ENCODE measurements around the gene LBHD1.
"Not testable (repeated sequence)": the region's sequence is repeated elsewhere in the genome, so short reads cannot be mapped to it uniquely, and the experiment has no call there.

LBHD1 gene

GRCh38 chr11:62680825-62681240, 8.8 kb upstream of the LBHD1 start:
- H3K36me3 Mint-ChIP-seq: peaks cover 19 to 26% of the 10 kb centered on the region in 2 donors
- H3K4me3 Mint-ChIP-seq: peak overlapping the region; percentile 19 to 32
- H3K9me3 Mint-ChIP-seq: no peaks in the 10 kb centered on the region
- peaks cover 23 to 36% of the 10 kb centered on the region in 2 donors for H3K4me1 Mint-ChIP-seq
- no peaks in the 10 kb centered on the region for H3K27me3 Mint-ChIP-seq
- peak overlapping the region; percentile 25 for H3K27ac Mint-ChIP-seq
- peak; percentile 75 to 77 for ATAC-seq (replicated peaks)
- DNase-seq: peak; percentile 26

- Mint-ChIP-seq H3K36me3 (peaks cover 23 to 31% of the 10 kb centered on the region in 2 donors), H3K4me3 (peak within 1 kb of the TSS; percentile 90 to 96), H3K27ac (peak within 1 kb of the TSS; percentile 98), H3K27me3 (no peaks in the 10 kb centered on the region), H3K4me1 (peaks cover 25 to 37% of the 10 kb centered on the region in 2 donors), H3K9me3 (no peaks in the 10 kb centered on the region)
- DNase-seq: peak; percentile 87
- ATAC-seq (replicated peaks): peak; percentile 88 to 89
Measured at GRCh38 chr11:62678770-62679696, 7.0 kb upstream of the LBHD1 start, which contains the start of gene UBXN1. TSS of gene UBXN1 (minus strand) at chr11:62679073. CDS start at chr11:62678923, 150 bp downstream.

- no peaks in the 10 kb centered on the region for H3K27me3 Mint-ChIP-seq
- peak overlapping the region; percentile 98 for H3K27ac Mint-ChIP-seq
- H3K4me3 Mint-ChIP-seq: peak overlapping the region; percentile 90 to 96
Measured at GRCh38 chr11:62678433-62678769, 6.3 kb upstream of the LBHD1 start.

GRCh38 chr11:62677714-62678113, 5.6 kb upstream of the LBHD1 start:
- Mint-ChIP-seq H3K27ac (peak overlapping the region; percentile 98), H3K4me1 (peaks cover 28 to 46% of the 10 kb centered on the region in 2 donors), H3K36me3 (peaks cover 25 to 34% of the 10 kb centered on the region in 2 donors), H3K27me3 (no peaks in the 10 kb centered on the region), H3K4me3 (peak overlapping the region; percentile 90 to 96), H3K9me3 (no peaks in the 10 kb centered on the region)
- ATAC-seq (replicated peaks) (no peak), DNase-seq (no peak)

More at GRCh38 chr11:62678433-62678769, 6.3 kb upstream of the LBHD1 start:
- DNase-seq (no peak), ATAC-seq (replicated peaks) (no peak)
- Mint-ChIP-seq H3K4me1 (peaks cover 28 to 42% of the 10 kb centered on the region in 2 donors), H3K9me3 (no peaks in the 10 kb centered on the region), H3K36me3 (peaks cover 25 to 34% of the 10 kb centered on the region in 2 donors)

- Mint-ChIP-seq H3K9me3 (no peaks in the 10 kb centered on the region), H3K4me1 (peaks cover 29 to 51% of the 10 kb centered on the region in 2 donors), H3K27ac (peak overlapping the region; percentile 25), H3K27me3 (no peaks in the 10 kb centered on the region), H3K4me3 (peak overlapping the region; percentile 49 to 96), H3K36me3 (peaks cover 26 to 36% of the 10 kb centered on the region in 2 donors)
- DNase-seq: no peak
- ATAC-seq (replicated peaks): no peak
Measured at GRCh38 chr11:62677156-62677555, 5.1 kb upstream of the LBHD1 start.

GRCh38 chr11:62676698-62677097, 4.6 kb upstream of the LBHD1 start:
- H3K4me1 Mint-ChIP-seq: peaks cover 30 to 51% of the 10 kb centered on the region in 2 donors
- H3K27ac Mint-ChIP-seq: peak overlapping the region; percentile 25
- peaks cover 28 to 40% of the 10 kb centered on the region in 2 donors for H3K36me3 Mint-ChIP-seq

DNA sequence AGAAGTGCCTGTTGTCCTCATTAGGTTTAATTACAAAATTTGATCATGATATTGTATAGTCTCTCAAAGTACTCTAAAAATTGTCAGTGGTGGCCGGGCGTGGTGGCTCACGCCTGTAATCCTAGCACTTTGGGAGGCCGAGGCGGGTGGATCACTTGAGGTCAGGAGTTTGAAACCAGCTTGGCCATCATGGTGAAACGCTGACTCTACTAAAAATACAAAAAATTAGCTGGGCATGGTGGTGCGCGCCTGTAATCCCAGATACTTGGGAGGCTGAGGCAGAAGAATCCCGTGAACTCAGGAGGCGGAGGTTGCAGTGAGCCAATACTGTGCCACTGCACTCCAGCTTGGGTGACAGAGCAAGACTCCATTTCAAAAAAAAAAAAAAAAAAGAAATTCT, 3.3 kb upstream of the LBHD1 start:
- peak overlapping the region; percentile 39 for H3K27ac Mint-ChIP-seq
- peaks cover 26 to 51% of the 10 kb centered on the region in 2 donors for H3K4me1 Mint-ChIP-seq
- not testable (repeated sequence) for H3K9me3 Mint-ChIP-seq; H3K4me3 Mint-ChIP-seq; H3K27me3 Mint-ChIP-seq; DNase-seq; ATAC-seq (replicated peaks)
- peaks cover 30 to 52% of the 10 kb centered on the region in 2 donors for H3K36me3 Mint-ChIP-seq

More at GRCh38 chr11:62676698-62677097, 4.6 kb upstream of the LBHD1 start:
- DNase-seq (no peak), ATAC-seq (replicated peaks) (no peak)
- Mint-ChIP-seq H3K27me3 (no peaks in the 10 kb centered on the region), H3K4me3 (peak overlapping the region; percentile 49 to 96), H3K9me3 (no peaks in the 10 kb centered on the region)

DNA sequence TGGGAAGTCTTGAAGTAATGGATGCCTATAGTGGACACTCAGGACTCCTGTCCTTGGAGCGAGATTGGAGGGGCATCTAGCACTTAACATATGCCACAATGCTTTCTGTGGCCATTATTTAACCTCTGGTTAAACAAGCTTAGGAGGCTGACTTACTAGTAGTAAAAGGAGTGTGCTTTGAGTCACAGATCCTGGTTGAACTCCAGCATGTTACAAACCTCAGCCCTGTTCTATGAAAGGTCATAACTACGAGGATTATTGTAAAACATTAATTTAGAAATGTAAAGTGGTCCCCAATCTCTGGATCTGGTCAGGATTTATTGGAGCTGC, 1.1 kb upstream of the LBHD1 start:
- Mint-ChIP-seq H3K4me3 (peak overlapping the region; percentile 97 to 99), H3K27ac (peak overlapping the region; percentile 98), H3K9me3 (no peaks in the 10 kb centered on the region), H3K4me1 (peaks cover 25 to 58% of the 10 kb centered on the region in 2 donors), H3K36me3 (peaks cover 33 to 55% of the 10 kb centered on the region in 2 donors), H3K27me3 (no peaks in the 10 kb centered on the region)
- no peak for DNase-seq
- no peak for ATAC-seq (replicated peaks)

DNA sequence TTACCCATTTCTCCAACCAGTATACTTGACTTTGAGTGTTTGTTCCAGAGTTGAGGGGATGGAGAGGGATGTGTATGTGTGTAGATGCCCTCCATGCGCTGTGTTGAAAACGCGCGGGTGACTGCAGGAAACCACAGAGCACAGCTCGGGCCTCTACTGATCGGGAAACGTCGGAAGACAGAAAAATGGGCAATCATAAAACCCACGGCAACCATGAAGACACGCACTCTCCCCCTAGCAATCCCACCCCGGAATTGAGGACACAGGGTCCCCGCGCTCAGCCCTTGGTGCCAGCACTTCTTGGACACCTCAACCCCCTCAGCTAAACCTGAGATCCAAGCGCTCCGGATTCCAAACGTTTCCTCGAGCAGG, 845 bp downstream of the LBHD1 start:
- H3K4me3 Mint-ChIP-seq: peak overlapping the region; percentile 97 to 99
- H3K27ac Mint-ChIP-seq: peak overlapping the region; percentile 98
- H3K27me3 Mint-ChIP-seq: no peaks in the 10 kb centered on the region
- peaks cover 27 to 52% of the 10 kb centered on the region in 2 donors for H3K36me3 Mint-ChIP-seq
- ATAC-seq (replicated peaks): peak; percentile 7 to 13
- no peaks in the 10 kb centered on the region for H3K9me3 Mint-ChIP-seq
- no peak for DNase-seq
- H3K4me1 Mint-ChIP-seq: peaks cover 24 to 58% of the 10 kb centered on the region in 2 donors

- ATAC-seq (replicated peaks): no peak
- no peaks in the 10 kb centered on the region for H3K9me3 Mint-ChIP-seq
- H3K4me3 Mint-ChIP-seq: peak overlapping the region; percentile 44 to 49
- H3K27me3 Mint-ChIP-seq: no peaks in the 10 kb centered on the region
- peaks cover 27 to 68% of the 10 kb centered on the region in 2 donors for H3K4me1 Mint-ChIP-seq
- peaks cover 34 to 57% of the 10 kb centered on the region in 2 donors for H3K36me3 Mint-ChIP-seq
- no peak for DNase-seq
- peak overlapping the region; percentile 78 for H3K27ac Mint-ChIP-seq
Measured at GRCh38 chr11:62669420-62670161, 2.5 kb downstream of the LBHD1 start.

- Mint-ChIP-seq H3K9me3 (no peaks in the 10 kb centered on the region), H3K4me3 (peak overlapping the region; percentile 97 to 100), H3K27ac (peak overlapping the region; percentile 99), H3K36me3 (peaks cover 39 to 62% of the 10 kb centered on the region in 2 donors), H3K27me3 (no peaks in the 10 kb centered on the region), H3K4me1 (peaks cover 28 to 66% of the 10 kb centered on the region in 2 donors)
- DNase-seq (no peak), ATAC-seq (replicated peaks) (no peak)
Measured at GRCh38 chr11:62667460-62667859, 4.6 kb downstream of the LBHD1 start.

GRCh38 chr11:62666259-62666926, 5.7 kb downstream of the LBHD1 start:
- ATAC-seq (replicated peaks) (no peak), DNase-seq (no peak)
- H3K27me3 Mint-ChIP-seq: no peaks in the 10 kb centered on the region
- no peaks in the 10 kb centered on the region for H3K9me3 Mint-ChIP-seq
- peaks cover 26 to 64% of the 10 kb centered on the region in 2 donors for H3K4me1 Mint-ChIP-seq
- H3K36me3 Mint-ChIP-seq: peaks cover 34 to 55% of the 10 kb centered on the region in 2 donors
- peak overlapping the region; percentile 99 for H3K27ac Mint-ChIP-seq
- H3K4me3 Mint-ChIP-seq: peak overlapping the region; percentile 97 to 100

GRCh38 chr11:62665599-62666258, 6.3 kb downstream of the LBHD1 start:
- peak; percentile 28 for DNase-seq
- H3K27me3 Mint-ChIP-seq: no peaks in the 10 kb centered on the region
- H3K9me3 Mint-ChIP-seq: no peaks in the 10 kb centered on the region
- H3K4me1 Mint-ChIP-seq: peaks cover 26 to 62% of the 10 kb centered on the region in 2 donors
- peaks cover 34 to 50% of the 10 kb centered on the region in 2 donors for H3K36me3 Mint-ChIP-seq
- peak overlapping the region; percentile 97 to 100 for H3K4me3 Mint-ChIP-seq
- peak overlapping the region; percentile 99 for H3K27ac Mint-ChIP-seq
- peak; percentile 27 to 40 for ATAC-seq (replicated peaks)

Measured in stimulated activated naive B cell treated with anti-CD40 and anti-IgM and Interleukin-4, amounts not matched to agents 10 μg/mL and 1 μg/mL and 100 μg/mL, for 72 hours (primary cell).